GM18505 (cell line): ENCODE measurements around the gene EEPD1.
A peak's percentile ranks its signal among the peaks of the same experiment; 100 is the strongest.
"Not testable (repeated sequence)": the region's sequence is repeated elsewhere in the genome, so short reads cannot be mapped to it uniquely, and the experiment has no call there.

Experiments
- ATAC-seq: cut with Tn5 transposase; IDR thresholded peaks from one replicate; pipeline ENCODE4 v1.9.1; 2021; ENCODE audit not compliant: unreplicated experiment
- POLR2A ChIP-seq: IDR thresholded peaks from 4 replicates; pipeline ENCODE4 v1.6.1; 2011; ENCODE audit warnings: borderline replicate concordance; ENCODE audit not compliant: insufficient read depth, insufficient read length; ENCODE audit errors: extremely low read depth

The EEPD1 gene

DNA sequence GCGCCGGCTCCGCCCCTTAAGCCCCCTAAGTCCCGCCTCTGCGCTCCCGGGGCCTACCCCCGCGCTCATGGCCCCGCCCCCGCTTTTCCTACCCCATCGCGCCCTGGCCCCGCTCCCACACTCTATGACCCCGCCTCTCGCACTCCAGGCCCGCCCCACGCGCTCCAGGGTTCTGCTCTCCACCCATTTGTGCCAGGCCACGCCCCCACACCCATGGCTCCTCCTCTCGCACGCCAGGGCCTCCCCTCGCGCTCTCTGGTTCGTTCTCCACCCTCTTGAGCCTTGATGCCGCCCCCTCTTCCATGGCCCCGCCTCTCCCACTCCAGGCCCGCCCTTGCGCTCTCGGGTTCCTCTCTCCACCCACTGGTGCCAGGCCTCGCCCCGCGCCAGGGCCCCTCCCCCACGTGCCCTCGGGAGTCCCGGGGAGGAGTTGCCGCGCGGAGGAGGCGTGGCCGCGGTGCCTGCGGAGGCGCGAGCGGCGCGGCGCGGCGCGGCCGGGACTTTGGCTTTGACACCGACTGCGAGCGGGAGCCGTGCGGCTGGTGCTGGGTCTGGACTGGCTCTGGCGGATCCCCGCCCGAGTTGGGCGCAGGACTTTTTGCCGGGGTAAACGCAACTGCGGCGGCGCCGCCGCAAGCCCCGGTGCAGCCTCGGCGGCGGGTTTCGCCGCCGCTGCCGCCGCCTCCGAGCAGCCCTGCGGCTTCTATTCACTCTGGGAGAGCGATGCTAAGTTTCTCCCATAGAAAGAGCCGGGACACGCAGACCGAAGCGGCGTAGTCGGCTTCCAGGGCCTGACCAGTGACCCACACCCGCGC, at the start of gene EEPD1:
TSS of gene EEPD1 (plus strand) at position 499 of the 815 bp plus-strand sequence. CDS start 1,071 bp downstream, outside the sequence.
- no peak for TF ChIP-seq POLR2A
- peak; percentile 96 for ATAC-seq

DNA sequence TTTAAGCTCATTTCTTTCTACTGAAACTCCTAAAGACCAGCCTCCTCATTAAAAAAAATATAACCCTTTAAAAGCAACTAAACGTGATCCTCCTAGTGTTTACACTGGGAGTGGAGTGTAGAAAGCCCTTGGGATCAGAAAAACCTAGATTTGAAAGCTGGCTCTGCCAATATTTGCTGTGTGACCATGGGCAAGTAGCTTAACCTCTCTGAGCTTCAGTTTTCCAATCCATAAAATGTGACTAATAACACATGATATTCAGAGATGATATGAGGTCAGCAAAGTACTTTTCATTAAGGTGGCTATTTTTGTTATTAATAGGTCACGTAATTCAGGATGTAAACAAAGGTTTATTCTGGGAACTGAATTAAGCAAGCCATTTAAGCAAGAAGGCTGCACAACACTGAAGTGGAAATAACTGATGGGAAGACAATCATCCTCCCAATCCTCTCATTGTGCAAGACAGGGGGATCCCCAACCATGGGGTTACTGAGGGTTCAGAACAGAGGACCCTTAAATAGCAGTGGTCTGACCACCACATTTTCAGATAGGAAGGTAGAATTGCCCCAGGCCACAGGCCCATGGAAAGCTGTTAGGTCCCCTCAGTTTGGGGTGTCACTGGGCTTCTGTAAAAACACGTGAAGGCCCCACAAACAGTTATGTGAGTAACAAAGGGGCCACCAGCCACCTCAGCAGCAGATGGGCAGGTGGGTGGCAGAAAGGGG, 49.1 kb upstream of the EEPD1 start:
- no peak for ATAC-seq
- no peak for TF ChIP-seq POLR2A

DNA sequence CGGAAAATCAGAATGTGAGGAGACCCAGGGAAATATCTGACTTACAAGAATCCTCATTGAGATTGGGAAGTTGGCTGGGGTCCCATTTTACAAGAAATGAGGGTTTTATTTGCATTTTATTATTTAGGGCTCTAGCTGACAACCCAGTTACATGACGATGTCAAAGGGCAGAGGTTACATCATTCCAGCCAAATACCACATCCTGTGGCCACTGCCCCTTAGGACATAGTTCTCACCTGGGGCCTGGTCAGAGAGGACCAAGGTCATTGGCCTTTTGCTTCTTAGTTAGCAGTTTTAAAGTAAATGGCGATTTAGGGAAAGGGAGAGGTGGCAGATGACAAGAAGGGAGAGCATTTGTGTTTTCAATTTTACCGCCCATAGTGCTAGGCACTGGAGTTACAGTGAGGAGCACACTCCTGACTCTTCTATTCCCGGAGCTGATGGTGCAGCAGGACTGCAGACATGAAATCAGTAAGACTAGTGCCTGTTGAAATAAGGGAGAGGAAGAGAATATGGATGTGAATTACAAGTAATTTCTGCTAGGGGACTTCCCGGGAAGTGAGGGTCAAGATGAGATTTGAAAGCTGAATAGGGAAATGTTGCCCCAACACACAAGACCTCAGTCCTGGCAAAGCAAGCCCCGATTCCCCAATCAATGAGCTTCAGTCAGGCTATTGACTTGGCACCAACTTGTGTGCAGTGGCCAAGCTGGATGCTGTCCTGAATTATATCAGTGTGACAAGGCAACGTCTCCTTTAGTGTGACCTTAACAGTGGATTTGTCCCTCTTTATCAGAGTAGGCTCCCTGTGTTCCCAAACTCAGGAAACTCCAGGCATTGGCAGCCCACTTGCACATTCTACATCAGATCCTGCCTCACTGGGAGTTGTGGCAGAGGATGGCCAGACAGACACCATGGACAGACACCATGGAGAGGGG, 45.8 kb upstream of the EEPD1 start:
- ATAC-seq, result not testable (repeated sequence)

DNA sequence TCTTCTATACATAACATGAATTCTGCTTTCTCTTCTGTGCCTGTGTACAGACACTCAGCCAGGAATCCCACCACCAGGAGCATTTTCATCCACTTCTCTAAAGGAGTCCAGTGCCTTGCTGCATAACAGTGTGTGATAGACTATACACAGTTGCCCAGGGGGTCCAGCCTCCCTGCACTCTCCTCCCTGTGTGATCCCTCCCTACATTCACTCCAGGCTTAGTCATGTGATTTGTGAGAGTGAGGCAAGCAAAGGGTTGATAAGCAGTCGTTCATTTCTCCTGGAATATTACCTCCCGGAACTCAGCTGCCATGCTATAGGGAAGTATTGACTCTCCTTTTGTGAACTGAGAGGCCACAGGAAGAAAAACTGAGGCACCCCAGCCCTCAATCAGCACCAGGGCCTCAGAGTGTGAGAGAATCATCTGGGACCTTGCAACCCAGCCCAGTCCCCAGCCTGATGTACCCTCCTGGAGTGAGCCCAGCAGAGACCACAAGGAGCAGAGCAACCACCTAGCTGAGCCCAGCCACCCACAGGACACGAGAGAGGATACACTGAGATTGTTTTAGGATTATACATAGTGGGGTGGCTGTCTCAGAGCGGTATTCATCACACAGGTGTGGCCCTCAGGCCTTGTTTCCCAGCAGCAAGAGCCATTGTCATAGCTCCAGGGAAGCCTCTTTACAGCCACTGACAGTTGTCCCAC, 45.0 kb upstream of the EEPD1 start:
- no peak for TF ChIP-seq POLR2A
- no peak for ATAC-seq

DNA sequence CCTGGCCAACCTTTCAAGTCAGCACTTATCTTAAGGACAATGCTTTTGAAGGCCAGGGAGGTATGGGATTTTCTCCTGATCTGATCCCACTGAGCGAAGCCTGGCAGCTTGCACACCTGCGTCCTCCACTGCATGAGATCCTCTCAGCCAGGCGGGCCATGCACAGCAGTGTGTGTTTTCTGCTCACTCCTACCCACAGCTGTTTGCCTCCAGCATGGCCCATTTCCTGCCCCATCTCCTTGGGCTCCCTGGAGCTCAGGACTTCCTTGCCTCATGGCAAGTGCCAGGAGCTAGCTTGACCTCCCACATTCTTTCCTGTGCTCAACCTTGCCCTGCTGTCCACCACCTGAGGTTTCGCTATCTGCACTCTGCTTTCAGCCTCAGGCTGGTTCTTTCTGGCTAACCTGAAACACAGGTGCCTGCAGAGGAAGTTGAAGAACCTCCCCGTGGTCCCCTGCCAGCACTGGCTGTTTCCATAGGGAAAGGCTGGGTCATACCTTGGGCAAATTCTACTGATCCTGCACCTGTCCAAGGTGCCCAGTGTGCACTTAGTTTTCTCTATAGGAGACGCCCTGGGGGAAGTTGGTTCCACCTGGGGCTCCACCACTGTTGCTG, 43.9 kb upstream of the EEPD1 start:
- ATAC-seq, result no peak
- TF ChIP-seq POLR2A, result no peak

DNA sequence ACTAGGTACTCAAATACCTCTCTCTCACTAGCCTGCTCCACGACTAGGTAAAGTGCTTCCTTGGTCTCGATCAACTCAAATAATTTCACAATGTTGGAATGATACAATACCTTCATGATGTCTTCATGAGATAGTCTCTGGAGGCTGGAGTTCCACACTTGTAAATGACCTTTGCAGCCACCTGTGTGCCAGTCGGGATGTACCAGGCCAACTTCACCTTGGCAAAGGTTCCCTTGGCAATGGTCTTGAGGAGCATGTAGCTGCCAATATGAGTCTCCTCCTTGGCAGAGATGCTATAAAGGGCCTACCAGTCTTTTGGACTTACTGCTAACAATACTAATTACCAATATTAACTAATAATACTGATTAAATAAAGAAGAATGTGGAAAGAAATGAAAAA, 42.5 kb upstream of the EEPD1 start:
- no peak for ATAC-seq
- TF ChIP-seq POLR2A, result no peak

DNA sequence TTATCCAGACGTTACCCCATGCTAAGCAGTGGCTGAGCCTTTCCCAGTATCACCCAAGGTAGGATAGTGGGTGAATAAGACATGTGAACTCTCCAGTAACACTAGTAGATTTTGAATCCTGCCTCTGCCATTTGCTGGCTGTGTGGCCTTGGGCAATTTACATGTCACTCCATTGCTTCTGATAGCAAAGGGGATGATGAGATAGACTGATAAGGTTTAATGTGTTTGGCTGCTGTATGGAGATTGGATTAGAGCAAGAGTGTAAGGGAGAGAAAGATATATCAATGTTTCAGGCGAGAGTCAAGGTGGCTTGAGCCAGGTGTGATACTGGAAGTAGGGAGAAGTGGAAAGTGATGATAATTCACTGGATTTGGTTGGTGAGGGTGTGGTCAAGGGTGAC, 40.1 kb upstream of the EEPD1 start:
- ATAC-seq, result no peak
- TF ChIP-seq POLR2A, result no peak

DNA sequence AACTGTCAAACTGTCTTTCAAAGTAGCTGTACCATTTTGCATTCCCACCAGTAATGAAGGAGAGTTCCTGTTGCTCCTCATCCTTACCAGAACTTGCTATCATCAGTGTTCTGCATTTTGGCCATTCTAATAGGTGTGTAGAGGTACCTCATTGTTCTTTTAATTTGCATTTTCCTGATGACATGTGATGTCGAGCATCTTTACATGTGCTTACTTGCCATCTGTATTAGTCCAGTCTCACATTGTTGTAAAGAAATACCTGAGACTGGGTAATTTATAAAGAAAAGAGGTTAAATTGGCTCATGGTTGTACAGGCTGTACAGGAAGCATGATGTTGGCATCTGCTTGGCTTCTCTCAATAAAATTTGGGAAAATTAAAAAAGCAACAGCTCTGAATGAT, 38.7 kb upstream of the EEPD1 start:
- no peak for TF ChIP-seq POLR2A
- no peak for ATAC-seq

DNA sequence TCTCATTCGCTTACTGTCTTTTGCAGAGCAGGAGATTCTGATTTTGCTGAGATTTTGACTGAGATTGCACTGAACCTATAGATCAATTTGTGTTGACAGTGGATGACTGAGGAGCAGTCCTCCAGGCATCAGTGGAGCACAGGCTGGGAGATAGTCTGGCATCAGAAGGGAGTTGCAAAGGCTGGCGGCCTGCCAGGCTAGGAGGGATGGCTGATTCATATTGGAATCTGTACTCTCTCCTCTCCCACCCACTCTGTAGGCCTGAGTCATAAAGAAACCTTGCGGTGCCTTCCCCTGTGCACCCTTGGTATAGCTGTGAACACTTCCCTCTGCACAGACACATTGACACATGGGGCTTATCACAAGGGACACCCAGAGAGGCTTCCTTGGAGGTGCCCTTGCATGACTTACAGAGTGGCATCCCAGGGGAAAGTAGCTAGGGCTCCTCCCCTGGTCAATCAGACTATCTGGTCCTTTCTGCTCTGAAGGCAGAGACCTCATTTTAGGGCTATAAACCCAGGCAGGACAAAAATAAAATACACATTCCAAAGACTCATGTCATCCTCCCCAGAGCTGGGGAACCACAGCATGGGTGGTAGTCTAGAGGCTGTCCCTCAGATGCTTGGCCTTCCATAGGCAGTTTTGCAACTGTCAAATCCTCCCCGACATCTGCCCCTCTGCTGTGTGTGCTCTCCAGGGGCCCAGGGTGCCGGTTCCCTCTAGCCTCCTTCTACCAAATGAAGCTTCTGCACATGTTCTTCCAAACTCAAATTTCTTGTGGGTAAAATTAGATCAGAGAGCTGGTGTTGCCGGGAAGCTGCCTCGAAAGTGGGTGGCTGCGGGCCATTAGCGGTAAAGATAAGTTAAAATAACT, 37.4 kb upstream of the EEPD1 start:
- ATAC-seq, result peak; percentile 100
- no peak for TF ChIP-seq POLR2A

DNA sequence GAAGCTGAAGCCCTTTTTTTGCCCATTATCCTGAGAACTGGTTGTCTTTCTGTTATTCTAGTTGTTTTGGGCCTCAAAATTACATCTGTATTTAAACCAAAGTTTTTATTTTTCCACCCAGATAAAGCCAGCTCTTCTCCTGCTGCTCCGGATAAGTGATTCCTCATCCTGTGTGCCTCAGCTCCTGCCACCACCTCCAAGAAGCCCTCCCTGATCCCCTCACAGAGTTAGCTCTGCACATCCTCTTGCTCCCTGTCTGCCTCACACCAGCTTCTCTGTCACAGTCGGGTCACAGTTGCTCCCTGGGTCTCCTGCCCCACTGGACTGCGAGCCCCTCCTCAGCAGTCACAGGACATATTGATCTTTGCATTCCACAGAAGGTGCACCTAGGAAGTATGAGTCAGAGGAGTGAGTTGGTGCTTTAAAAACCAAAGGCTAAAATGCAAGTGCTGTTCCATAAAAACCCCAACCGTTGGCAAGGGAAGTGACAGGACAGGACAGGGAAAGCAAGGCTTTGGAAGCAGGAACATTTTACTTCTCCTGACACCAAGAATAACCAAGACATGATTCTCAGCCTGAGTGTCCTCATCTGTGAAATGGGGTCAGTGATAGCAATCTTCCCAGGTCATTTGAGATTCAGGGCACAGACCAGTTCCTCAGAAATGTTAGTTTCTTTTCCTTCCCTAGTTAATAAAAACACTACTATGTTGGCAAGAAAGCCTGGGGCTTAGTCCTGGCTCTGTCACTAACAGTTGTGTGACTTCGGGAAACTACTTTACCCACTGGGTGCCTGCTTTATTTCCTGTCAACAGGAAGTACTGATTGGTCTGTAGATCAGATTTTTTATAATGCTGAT, 36.5 kb upstream of the EEPD1 start:
- ATAC-seq, result no peak
- TF ChIP-seq POLR2A, result no peak
